ENCODE results near the gene NT5M. TPM values are rescaled to one million over a fixed set of nuclear protein-coding genes. Genes with fewer than 3 reads are reported as not detected.

The NT5M gene
- total RNA-seq, 2 donors from 2014 or later, result 6.5 to 11.8 TPM

DNA sequence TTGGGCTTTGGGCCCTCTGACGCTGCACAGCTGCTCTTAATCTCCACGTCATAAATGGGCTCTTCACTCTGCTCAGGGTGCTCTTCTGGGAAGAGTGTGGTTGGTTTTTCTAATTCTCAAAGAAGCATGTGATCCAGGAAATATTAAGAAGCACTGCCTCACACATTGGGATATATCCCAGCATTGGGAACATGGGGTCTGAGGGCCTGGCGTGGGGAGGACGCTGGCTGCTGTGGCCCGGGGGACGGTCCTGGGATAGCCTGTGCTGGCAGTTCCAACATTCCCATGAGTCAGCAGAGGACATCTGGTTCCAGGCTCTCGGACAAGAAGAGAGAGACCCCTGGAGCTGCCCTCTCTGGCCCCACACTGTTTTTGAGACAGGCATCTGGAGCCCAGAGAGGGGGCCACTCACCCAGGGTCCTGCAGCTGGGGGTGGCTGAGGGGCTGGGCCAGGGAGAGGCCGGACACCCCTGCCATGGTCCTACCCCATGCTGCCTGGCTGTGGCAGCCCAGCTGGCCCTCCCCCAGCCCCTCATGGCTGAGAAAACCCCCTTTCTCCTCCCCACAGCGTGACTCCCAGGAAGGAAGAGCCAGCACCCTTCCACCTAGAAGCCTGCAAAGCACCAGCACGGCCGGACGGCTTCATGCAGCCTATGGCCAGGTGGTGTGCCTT is 58.8 kb downstream of the NT5M start:
- peaks cover 32% of the 10 kb centered on the region for H3K9me3 Mint-ChIP-seq
- Histone ChIP-seq H3K36me3 (ENCODE audit: control insufficient read depth, insufficient read depth, low read length) (no peaks in the 10 kb centered on the region), H3K4me3 (ENCODE audit: low read length) (no peak overlapping the region), H3K4me1 (ENCODE audit: control insufficient read depth, insufficient read depth, low read length) (no peaks in the 10 kb centered on the region), H3K27me3 (ENCODE audit: control insufficient read depth, insufficient read depth, low read length, poor library complexity, severe bottlenecking) (no peaks in the 10 kb centered on the region), H3K9ac (ENCODE audit: extremely low read depth, low read length, poor library complexity, severe bottlenecking) (no peak overlapping the region), H3K27ac (ENCODE audit: low read depth, low read length) (no peak overlapping the region), H3K9me3 (ENCODE audit: control insufficient read depth, low read length) (peaks cover 16% of the 10 kb centered on the region)
- peaks cover 13% of the 10 kb centered on the region for H3K36me3 Mint-ChIP-seq (ENCODE audit: low read depth)
- peaks cover 9% of the 10 kb centered on the region for H3K4me1 Mint-ChIP-seq
- TF ChIP-seq, protein P1, sequence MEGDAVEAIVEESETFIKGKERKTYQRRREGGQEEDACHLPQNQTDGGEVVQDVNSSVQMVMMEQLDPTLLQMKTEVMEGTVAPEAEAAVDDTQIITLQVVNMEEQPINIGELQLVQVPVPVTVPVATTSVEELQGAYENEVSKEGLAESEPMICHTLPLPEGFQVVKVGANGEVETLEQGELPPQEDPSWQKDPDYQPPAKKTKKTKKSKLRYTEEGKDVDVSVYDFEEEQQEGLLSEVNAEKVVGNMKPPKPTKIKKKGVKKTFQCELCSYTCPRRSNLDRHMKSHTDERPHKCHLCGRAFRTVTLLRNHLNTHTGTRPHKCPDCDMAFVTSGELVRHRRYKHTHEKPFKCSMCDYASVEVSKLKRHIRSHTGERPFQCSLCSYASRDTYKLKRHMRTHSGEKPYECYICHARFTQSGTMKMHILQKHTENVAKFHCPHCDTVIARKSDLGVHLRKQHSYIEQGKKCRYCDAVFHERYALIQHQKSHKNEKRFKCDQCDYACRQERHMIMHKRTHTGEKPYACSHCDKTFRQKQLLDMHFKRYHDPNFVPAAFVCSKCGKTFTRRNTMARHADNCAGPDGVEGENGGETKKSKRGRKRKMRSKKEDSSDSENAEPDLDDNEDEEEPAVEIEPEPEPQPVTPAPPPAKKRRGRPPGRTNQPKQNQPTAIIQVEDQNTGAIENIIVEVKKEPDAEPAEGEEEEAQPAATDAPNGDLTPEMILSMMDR (conservative IDR thresholded peaks at IDR 0.05), result no peak
- peak; percentile 38 for DNase-seq
- no peak overlapping the region for H3K27ac Mint-ChIP-seq
- H3K27me3 Mint-ChIP-seq (ENCODE audit: insufficient read depth), result peaks cover 13% of the 10 kb centered on the region
- H3K4me3 Mint-ChIP-seq, result no peak overlapping the region
- WGBS, 2 experiments (ENCODE audit: insufficient coverage in 1 of 2, insufficient read length in 1 of 2), result 89 to 98% methylated on average over 5 to 9 of the region's 12 CpGs

DNA sequence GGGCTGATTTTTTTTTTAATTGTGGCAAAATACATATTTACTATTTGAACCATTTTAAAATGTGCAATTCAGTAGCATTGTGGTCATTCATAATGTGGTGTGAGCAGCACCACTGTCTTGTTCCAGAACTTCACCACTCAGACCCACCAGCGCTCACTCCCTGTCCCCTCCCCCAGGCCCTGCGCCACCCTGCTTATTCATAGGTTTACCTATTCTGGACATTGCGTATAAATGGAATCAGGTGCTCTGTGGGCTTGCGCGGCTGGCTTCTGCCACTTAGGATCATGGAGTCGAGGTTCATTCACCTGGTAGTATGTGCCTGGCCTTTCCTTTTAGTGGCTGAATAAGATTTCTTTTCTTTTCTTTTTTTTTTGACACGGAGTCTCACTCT is 59.4 kb downstream of the NT5M start:
- 95 to 96% methylated on average over 2 to 7 of the region's 7 CpGs for WGBS, 2 experiments (ENCODE audit: insufficient coverage in 1 of 2, insufficient read length in 1 of 2)

GRCh38 chr17:17363638-17364337 is 60.6 kb downstream of the NT5M start:
- Histone ChIP-seq H3K4me1 (ENCODE audit: control insufficient read depth, insufficient read depth, low read length) (no peaks in the 10 kb centered on the region), H3K9ac (ENCODE audit: extremely low read depth, low read length, poor library complexity, severe bottlenecking) (no peak overlapping the region), H3K36me3 (ENCODE audit: control insufficient read depth, insufficient read depth, low read length) (no peaks in the 10 kb centered on the region), H3K27me3 (ENCODE audit: control insufficient read depth, insufficient read depth, low read length, poor library complexity, severe bottlenecking) (no peaks in the 10 kb centered on the region), H3K4me3 (ENCODE audit: low read length) (no peak overlapping the region), H3K9me3 (ENCODE audit: control insufficient read depth, low read length) (peaks cover 16% of the 10 kb centered on the region), H3K27ac (ENCODE audit: low read depth, low read length) (no peak overlapping the region)
- H3K36me3 Mint-ChIP-seq (ENCODE audit: low read depth), result peaks cover 12% of the 10 kb centered on the region
- H3K4me3 Mint-ChIP-seq, result no peak overlapping the region
- DNase-seq, result peak; percentile 80
- H3K27me3 Mint-ChIP-seq (ENCODE audit: insufficient read depth), result peaks cover 9% of the 10 kb centered on the region
- peaks cover 9% of the 10 kb centered on the region for H3K4me1 Mint-ChIP-seq
- peak overlapping the region; percentile 30 for H3K27ac Mint-ChIP-seq
- TF ChIP-seq, protein P1 (conservative IDR thresholded peaks at IDR 0.05), result no peak
- peaks cover 26% of the 10 kb centered on the region for H3K9me3 Mint-ChIP-seq
- WGBS, 2 experiments (ENCODE audit: insufficient coverage in 1 of 2, insufficient read length in 1 of 2), result 78 to 83% methylated on average over 6 to 8 of the region's 8 CpGs

More for the DNA sequence above, 59.4 kb downstream of the NT5M start:
- H3K27me3 ChIP-seq (ENCODE audit: control insufficient read depth, insufficient read depth, low read length, poor library complexity, severe bottlenecking), result no peaks in the 10 kb centered on the region
- no peaks in the 10 kb centered on the region for H3K36me3 ChIP-seq (ENCODE audit: control insufficient read depth, insufficient read depth, low read length)
- H3K4me1 Mint-ChIP-seq, result peaks cover 9% of the 10 kb centered on the region
- peaks cover 32% of the 10 kb centered on the region for H3K9me3 Mint-ChIP-seq
- H3K9ac ChIP-seq (ENCODE audit: extremely low read depth, low read length, poor library complexity, severe bottlenecking), result no peak overlapping the region
- no peak overlapping the region for H3K4me3 ChIP-seq (ENCODE audit: low read length)
- DNase-seq, result peak; percentile 26
- H3K36me3 Mint-ChIP-seq (ENCODE audit: low read depth), result peaks cover 13% of the 10 kb centered on the region
- H3K4me3 Mint-ChIP-seq, result no peak overlapping the region
- H3K27ac Mint-ChIP-seq, result no peak overlapping the region
- H3K27me3 Mint-ChIP-seq (ENCODE audit: insufficient read depth), result peaks cover 13% of the 10 kb centered on the region
- H3K9me3 ChIP-seq (ENCODE audit: control insufficient read depth, low read length), result peaks cover 16% of the 10 kb centered on the region
- TF ChIP-seq, protein P1 (conservative IDR thresholded peaks at IDR 0.05), result no peak
- H3K4me1 ChIP-seq (ENCODE audit: control insufficient read depth, insufficient read depth, low read length), result no peaks in the 10 kb centered on the region
- H3K27ac ChIP-seq (ENCODE audit: low read depth, low read length), result no peak overlapping the region
